Fibroblast of gingiva (primary cell): ENCODE results near the gene BAIAP2.

Experiments
- DNase-seq: peaks from one replicate; pipeline ENCODE4 v3.0.0-alpha.2; 2011; ENCODE audit warnings: low read depth

Gene BAIAP2

GRCh38 chr17:81126281-81127132, 91.6 kb downstream of the BAIAP2 start:
- no peak for DNase-seq

DNA sequence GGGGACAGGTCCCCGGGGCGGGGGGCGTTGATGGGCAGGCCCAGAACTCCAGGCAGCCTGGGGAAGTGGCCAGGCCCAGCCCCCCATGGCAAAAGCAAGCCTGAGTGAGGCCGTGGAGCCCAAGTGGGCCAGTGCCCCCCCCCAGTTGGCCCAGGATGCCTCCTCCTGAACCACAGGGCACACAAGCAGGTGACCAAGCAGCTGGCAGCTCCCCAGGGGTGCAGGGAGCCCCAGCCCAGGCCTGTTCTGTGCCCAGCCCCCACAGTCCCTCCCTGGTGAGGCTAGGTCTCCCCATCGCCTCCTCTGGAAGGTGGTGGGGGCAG, 92.1 kb downstream of the BAIAP2 start:
- DNase-seq: no peak

- DNase-seq: no peak
Measured at GRCh38 chr17:81127526-81128177, 92.7 kb downstream of the BAIAP2 start.

DNA sequence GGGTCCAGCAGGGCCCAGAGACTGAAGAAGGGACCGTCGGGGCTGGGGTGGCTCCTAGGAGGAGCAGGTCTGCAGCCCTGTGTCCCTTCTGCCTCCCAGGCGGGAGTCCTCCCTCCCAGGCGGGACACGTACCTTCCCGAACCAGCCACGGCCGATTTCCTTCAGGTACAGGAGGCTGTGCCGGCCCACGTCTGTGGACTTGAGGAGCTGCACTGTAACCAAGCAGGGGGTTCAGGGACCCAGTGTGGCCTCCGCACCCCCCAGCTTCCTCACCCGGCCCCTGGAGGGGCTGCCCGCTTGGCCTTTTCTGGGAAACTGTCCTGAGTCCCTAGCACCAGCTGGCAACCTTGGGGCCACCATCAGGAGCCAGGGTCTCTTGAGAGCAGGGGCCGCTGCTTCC, 93.4 kb downstream of the BAIAP2 start:
- no peak for DNase-seq

GRCh38 chr17:81128774-81129173, 93.8 kb downstream of the BAIAP2 start:
- DNase-seq: no peak

DNA sequence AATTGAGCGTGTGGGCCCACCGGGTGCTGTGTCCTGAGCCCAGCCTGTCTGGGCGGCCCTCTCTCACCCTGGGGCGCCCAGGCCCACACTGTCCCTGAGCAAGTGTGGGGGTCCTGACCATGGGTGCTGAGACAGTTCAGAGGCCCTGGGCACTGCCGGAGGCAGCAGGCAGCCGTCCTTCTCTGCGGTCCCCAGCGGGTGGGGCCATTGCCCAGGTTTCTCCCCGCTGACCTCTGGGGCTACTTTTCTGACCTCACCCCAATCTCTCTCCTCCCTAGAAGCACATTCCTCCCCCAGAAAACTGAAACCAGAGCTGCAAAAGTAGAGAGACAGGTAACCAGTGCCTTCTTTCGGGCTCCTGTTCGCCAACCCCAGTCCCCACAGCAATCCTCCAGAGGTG, 94.3 kb downstream of the BAIAP2 start:
- no peak for DNase-seq

DNA sequence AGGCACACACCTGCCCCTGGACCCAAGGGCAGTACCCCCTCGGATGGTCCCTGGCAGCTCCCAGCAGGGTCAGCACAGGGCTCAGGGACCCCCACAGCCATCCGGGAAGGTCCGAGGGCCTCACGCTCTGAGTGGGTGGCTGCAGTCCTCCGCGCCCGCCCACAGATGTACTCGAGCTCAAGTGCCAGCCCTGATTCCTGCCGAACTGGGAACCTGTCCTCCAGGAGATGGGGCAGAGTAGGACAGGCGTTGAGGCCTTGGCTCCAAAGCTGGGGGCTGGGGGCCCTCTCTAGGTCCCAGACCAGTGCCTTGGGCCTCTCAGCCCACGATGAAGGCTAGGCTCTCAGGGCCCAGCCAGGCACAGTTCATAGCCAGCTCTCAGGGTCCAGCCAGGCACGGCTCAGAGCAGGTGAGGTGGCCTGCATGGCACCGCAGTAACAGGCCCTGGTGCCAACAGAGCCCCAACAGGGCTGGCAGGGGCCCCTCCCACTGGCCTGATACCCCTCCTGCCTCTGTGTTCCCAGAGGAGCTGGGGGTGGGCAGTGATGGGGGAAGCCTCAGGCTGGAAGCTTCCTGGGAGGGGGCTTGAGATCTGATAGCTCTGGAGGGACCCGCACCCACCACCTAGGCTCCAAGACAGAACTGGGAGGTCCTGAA, 94.9 kb downstream of the BAIAP2 start:
- DNase-seq: no peak

DNA sequence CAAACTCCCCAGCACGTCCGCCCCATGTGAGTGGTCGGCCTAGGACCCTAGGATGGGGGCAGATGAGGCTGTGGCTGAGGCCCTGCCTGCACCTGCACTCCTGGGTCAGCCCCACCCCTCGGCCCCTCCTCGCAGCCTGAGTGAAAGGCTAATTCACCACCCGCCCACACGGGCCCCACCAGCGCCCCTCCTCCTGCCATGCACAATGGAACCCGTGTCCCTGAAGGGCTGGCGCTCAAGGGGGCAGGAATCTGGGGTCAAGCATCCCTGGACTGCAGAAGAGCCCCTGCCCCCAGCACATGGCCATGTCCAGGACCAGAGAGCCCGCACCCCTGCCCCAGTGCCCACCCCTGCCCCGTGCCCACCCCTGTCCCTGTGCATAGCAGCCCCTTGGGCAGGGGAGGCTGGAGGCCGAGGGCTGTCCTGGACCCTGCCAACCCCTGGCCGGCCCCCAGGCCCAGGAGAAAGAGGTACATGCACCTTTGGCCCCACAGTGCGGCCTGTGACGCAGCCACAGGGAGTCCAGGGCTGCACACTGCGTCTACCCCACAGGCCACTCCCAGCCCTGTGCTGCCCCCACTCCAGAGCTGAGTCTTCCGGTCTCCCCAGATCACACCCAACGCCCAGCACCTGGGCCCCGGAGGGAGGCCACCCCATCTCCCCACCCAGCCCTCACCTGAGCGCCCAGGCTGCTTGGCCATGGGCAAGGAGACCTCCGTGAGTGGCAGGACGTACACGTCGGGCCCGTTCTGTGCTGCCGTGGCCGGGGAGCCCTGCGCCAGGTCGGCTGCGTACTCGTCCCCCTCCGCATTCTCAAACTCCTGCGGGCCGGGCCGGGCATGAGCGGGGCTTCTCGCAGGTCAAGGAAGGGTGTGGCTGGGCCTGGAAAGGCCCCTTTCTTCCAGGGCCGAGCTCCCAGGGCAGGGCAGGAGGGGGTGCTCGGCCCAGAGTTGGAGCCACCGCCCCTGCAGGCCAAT, 95.7 kb downstream of the BAIAP2 start:
- no peak for DNase-seq

DNA sequence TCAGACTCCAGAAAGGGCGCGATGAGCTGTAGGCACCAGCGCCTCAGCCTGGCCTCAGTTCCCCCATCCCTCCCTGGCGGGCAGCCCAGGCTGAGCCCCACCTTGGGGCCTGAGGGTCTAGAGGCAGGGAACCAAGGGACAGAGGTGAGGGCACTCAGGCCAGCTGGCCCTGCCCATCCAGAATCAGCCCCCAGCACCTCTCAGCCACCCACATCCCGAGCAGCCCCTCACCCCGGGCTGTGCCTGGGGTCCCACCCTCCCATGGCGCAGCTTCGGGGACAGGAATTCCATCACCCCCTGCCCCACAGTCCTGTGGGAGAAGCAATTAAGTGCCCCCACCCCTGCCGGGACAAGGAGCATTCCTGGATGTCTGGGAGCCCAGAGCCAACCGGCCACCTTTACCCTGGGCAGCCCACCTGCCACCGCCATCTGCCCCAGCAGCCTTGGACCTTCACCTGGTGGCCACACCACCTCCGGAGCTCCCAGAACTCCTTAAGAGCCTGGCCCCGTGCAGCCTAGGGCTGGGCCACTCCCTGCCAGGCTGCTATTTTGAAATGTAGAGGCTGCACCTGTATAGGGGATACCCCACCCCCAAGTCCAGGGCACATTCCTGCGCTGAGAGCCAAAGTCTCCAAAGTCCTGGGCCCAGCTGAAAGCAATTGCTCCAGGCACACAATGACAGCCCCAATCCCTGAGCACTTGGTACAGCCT, 96.7 kb downstream of the BAIAP2 start:
- DNase-seq: no peak

DNA sequence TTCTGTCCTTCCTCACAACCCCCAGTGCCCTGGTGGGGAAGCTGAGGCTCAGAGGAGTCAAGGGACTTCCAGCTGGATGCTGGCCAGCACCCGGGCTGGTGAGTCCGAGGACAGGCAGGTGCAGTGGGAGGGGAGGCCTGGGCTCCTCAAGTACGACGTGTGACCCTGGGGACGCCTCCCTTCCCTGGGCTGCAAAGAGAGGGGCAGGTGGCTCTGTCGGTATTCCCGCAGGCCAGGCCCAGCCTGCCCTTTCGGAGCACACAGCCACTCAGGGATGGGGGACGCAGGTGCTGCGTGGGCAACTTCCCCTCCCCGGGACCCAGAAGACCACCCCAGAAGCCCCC, 97.2 kb downstream of the BAIAP2 start:
- no peak for DNase-seq

DNA sequence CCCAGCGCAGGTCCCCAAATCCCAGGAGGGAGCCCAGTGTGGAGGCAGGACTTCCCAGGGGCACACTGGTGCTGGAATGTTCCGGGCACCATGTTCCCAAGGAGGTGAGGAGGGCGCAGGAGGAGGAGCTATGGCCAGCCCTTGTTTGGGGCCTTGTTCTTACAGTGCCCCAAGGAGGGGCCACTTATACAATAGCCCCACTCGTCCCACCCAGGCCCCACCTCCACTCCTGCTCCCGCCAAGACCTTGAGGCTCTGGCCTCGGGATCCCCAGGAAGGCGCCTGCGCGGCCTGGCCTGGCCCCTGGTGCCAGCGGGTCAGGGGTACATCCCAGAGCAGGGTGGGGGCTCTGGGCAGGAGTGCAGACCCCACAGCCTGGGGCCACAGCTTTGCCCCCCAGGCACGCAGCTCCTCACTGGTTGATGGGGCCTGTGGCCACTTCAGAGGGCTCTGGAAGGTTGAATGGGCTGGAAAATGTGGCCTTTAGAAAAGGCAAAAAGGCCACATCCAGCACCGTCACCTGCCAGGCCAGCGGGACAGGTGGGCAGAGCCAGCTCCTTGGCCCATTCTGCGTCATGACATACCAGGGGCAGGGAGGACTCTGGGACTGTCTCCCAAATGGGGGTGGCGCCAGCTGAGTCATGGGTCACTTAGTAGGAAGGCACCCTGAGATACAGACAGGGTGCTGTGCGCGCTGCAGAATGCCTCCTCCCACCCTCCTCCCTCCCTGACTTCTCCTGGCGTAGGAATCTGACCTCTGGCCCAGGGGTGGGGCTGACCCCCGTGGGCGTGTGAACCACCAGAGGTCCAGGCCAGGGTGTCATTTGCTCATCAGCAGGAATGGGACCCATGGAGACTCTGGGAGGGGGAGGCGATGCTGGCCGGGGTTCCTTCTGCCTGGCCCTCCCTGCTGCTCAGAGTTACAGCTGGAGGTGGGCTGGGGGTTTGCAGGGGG, 98.1 kb downstream of the BAIAP2 start:
- DNase-seq: no peak

DNA sequence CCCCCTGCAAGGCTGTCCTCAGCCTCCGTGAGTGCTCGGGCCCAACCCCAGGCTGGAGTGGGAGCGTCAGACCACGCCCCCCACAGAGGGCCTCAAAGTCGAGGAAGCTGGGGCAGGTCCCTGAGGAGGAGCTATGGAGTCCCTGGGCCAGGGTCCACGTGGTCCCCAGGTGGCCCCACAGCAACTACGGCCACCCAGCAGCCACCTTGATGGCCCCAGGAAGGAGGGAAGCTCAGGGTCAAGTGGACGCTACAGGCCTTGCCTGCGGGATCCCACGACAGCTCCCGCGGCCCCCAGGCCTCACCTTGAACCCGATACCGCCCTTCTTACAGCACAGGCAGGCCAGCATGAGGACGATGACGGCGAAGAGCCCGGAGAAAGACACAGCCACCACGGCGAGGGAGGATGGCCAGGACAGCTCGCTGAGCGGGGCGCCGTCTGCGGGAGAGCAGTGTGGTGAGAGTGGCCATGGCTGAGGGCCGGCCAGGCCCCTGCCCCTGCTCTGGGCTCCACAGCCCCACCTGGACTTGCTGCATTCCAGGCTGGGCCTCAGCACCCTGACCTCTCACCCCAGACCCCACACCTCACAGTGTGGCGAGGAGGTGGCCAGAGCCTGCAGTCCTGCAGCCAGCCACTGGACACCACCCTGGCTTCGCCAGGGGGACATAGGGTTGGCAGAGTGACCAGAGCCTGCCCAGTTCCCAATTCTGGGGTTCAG, 99.3 kb downstream of the BAIAP2 start:
- DNase-seq: no peak

DNA sequence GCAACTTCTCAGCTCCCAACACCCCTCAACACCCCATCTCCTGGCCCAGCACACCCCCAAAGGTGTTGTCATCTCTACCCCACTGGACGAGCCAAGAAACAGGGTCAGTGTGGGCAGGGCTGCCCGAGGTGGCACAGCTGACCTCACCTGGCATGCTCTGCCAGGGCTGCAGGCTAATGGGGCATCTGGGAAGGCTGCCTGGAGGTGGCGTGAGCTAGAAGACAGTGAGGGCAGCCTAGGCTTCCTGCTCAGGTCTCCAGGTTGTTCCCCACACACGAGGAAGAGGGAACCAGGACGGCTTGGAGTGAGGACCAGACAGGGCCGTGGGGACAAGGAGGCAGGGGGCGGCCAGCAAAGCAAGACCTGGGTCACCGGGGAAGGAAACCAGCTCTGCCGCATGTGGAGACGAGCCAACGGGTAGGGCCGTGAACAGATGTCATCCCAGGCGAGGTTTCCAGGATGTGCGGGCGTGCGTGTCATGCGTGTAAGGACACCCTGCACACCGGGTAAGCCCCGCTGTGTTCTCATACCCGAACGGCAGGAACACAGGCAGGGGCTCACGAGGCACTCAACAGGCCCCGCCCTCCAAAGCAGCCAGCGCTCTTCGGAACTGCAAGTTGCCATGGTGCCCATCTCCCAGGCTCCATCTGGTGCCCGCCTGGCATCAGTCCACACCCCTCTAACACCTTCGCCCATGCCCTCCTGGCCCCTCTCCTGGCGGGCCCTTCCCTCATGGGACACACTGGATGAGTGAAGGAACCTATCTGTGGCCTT, 100.7 kb downstream of the BAIAP2 start:
- DNase-seq: no peak

GRCh38 chr17:81136366-81136765, 101.4 kb downstream of the BAIAP2 start:
- no peak for DNase-seq

- no peak for DNase-seq
Measured at GRCh38 chr17:81137248-81137647, 102.3 kb downstream of the BAIAP2 start.

DNA sequence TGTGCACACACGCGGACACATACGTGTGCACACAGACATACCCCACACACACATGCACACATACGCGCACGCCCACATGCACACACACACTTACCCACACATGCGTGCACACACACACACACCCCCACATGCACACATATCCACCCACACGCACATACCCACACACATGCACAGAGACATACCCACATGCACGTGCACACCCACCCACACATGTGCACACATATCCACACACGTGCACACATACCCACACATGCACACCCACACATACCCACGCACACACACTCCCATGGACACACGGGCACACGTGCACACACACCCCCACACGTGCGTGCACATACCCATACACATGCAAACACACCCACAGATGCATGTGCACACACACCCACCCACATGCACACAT, 103.1 kb downstream of the BAIAP2 start:
- DNase-seq: no peak

DNA sequence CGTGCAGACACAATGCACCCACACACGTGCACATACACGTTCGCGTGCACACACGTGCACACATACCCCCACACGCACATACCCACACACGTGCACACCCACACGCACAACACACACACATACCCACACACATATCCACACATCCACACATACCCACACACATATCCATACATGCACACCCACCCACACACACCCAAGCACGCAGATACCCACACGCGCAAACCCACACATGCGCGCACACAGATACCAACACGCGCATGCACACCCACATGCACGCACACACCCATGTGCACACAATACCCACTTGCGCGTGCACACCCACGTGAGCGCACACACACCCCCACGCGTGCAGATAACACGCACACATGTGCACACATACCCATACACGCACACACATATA, 103.5 kb downstream of the BAIAP2 start:
- DNase-seq: no peak

DNA sequence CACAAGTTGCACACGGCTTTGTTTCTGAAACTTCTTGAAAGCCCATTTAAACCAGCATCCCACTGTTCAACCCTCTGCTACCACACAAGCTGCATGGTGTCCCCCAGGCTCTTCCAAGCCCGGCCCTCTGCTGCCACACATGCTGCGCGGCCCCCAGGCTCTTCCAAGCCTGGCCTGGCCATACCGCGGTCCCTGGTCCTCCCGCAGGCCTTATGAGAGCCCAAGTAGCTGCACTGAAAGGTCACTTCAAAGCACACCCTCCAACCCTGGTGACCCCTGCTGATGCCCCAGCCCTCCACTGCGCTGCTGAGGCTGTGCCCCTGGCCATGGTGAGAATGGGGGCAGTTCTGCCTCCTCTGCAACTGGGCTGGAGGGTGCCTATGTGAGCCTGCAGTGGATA, 104.5 kb downstream of the BAIAP2 start:
- no peak for DNase-seq

DNA sequence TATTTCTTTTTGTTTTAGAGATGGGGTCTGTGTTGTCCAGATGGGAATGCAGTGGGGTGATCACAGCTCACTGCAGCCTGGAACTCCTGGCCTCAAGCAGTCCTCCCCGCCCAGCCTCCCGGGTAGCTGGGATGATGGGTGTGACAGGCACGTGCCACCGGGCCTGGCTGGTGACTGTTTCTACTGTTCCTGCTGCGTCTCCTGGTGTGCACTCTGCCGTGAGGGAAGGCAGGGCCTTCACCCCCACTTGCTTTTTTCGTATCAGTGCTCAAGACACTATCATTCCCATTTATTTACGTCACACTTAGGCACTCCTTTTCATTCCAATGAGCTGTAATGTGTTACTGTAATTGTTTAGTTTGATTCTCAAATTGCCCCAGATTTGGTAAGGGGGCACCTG, 105.1 kb downstream of the BAIAP2 start:
- no peak for DNase-seq
